ENCODE results near the gene BLM.

GRCh38 chr15:90718232-90718631, 1.1 kb downstream of the BLM start:
- TF ChIP-seq, protein P1, sequence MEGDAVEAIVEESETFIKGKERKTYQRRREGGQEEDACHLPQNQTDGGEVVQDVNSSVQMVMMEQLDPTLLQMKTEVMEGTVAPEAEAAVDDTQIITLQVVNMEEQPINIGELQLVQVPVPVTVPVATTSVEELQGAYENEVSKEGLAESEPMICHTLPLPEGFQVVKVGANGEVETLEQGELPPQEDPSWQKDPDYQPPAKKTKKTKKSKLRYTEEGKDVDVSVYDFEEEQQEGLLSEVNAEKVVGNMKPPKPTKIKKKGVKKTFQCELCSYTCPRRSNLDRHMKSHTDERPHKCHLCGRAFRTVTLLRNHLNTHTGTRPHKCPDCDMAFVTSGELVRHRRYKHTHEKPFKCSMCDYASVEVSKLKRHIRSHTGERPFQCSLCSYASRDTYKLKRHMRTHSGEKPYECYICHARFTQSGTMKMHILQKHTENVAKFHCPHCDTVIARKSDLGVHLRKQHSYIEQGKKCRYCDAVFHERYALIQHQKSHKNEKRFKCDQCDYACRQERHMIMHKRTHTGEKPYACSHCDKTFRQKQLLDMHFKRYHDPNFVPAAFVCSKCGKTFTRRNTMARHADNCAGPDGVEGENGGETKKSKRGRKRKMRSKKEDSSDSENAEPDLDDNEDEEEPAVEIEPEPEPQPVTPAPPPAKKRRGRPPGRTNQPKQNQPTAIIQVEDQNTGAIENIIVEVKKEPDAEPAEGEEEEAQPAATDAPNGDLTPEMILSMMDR (IDR thresholded peaks at IDR 0.05) = no peak
- no peak for TF ChIP-seq POLR2A (IDR thresholded peaks at IDR 0.05)
